HG03095 (cell line): Measurements from ENCODE around the gene HBB.

Experiments used
- ATAC-seq: cut with Tn5 transposase; IDR thresholded peaks from one replicate; pipeline ENCODE4 v1.9.1; 2021; ENCODE audit warnings: moderate library complexity; ENCODE audit not compliant: unreplicated experiment

The HBB gene

DNA sequence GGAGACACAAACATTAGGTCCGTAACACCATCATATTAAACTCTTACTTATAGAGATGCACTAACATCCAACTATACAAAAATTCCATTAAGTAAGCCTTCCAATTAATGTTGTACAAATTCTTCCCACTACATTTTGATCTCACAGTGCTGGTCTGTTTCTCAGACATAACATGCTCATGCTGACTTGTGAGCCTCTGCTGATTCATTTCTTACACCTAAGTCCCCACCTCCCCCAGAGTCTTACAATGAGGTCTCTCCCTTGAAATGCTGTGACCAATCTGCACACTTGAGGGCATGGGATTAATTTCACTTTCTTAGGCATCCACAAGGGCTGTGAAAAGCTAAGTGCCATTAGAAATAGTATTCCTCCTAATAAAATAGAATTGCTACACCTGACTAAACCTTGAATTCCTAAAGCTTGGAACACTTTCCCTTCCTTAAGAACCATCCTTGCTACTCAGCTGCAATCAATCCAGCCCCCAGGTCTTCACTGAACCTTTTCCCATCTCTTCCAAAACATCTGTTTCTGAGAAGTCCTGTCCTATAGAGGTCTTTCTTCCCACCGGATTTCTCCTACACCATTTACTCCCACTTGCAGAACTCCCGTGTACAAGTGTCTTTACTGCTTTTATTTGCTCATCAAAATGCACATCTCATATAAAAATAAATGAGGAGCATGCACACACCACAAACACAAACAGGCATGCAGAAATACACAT lies 20.8 kb upstream of the HBB start:
- ATAC-seq: no peak

DNA sequence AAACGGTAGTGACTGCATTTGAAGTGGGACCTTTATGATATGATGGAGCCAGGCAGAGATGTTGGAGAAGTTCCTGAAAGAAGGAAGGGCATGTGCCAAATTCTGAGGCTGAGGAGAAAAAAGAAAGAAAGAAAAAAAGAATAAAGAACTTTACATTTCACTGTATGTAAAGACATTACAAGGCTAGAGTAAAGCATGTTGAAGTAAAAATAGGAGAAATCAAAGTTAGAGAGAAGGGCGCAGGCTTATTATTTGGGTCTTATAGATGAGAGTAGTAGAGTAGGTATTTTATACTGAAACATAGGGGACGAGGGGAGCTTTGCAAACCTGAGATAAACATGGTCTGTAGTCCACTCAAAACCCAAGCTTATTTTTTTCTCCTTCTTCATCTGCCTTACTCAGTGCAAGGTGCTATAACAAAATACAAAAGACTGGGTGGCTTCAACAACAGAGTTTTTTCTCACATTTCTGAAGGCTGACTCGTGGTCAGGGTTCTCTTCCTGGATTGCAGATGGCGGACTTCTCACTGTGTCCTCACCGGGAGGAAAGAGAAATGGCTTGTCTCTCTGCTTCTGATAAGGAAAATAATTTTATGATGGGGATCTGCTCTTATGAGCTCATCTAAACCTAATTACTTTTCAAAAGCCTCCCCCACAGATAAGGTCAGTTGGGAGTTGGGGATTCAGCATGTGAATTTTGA lies 20.1 kb upstream of the HBB start:
- no peak for ATAC-seq

GRCh38 chr11:5245155-5245554 lies 18.3 kb upstream of the HBB start:
- no peak for ATAC-seq

DNA sequence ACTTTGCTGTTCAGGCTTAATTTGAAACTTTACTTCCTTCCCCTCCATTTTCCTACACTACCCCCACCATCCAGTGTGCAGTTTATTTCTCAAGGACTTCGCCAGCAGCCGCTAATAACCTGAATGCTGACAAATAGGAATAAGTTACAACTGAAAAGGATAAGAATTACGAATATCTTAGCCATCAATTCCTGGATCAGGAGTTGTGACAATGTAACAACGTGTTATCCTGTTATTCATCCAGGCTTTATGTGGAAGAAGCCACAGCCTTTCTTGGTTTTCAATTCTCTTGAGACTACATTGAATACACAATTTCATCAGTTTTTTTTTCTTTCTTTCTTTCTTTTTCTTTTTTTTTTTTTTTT lies 16.9 kb upstream of the HBB start:
- ATAC-seq: no peak

GRCh38 chr11:5242933-5243815 lies 16.3 kb upstream of the HBB start:
- no peak for ATAC-seq

DNA sequence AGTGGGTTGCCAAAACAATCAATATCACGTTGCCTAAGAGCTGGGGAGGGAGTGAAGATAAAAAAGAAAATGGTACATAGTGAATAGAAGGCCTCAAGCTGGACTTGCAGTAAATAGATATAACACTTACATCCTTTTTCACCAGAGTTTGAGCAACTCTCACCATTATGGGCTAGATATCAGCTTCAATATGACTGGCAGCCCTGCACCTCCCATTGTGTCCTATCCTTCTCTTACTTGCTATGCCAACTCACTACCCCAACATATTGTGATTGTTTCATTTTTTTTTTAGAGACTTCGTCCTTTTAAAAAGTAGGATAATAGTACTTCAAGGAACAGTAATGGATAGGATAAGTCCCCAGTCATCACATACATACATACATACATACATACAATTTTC lies 15.3 kb upstream of the HBB start:
- ATAC-seq: no peak

DNA sequence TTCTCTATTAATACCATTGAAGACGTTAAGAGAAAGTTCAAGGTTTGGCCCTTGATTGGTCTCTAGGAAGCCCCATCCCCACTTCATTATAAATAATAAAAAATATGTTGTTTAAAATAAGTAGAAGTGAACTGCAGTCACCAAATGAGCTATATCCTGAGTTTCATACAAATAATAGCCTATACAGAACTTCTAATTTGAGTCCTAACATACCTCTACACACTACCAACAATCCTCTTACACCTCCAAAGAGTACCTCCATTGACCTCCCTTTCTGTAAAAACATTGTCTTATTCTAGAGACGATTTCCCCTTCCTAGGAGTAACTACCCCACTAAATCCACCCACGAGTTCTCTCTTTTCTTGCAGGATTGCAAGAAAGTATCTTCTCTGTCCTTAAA lies 14.6 kb upstream of the HBB start:
- ATAC-seq: no peak

- no peak for ATAC-seq
These were observed 13.6 kb upstream of the HBB start for GRCh38 chr11:5240458-5240857.

DNA sequence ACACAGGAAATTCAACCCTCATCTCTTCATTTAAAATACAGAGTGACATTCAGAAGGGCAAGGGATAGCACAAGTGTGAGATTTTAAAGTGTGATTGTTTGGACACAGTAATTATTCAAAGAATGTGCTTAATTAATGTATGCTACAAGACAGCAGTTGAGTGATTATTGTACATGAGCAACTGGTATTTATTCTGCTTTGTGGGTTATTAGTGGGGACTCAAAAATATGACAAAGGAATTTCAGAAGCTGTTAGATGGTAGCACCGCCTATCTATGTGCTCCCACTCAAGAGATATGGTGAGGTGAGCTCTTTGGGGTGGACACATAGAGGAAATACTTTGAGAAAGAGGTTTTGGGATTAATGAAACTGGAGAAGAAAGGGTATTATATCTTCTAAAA lies 13.2 kb upstream of the HBB start:
- no peak for ATAC-seq

DNA sequence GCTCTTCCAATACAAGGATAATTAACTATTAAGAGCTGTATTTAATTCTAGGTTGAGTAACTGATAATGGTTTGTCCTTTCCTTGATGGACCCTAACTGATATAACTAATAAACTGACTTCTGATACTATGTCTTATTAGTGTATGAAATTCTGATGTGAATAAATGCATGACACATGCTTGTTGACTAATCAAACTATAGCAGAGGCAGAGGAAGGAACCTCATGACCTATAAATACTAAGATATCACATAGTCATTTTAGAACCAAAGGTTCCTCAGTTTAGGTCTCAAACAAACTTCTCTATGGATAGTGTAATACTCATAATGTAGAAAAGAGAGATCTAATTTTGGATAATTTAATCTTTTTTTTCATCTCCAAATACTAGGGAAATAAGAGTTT lies 12.2 kb upstream of the HBB start:
- ATAC-seq: no peak

GRCh38 chr11:5238486-5238885 lies 11.6 kb upstream of the HBB start:
- no peak for ATAC-seq

- no peak for ATAC-seq
These were observed 10.5 kb upstream of the HBB start for GRCh38 chr11:5237420-5237819.

- no peak for ATAC-seq
These were observed 8.7 kb upstream of the HBB start for GRCh38 chr11:5235364-5236095.

DNA sequence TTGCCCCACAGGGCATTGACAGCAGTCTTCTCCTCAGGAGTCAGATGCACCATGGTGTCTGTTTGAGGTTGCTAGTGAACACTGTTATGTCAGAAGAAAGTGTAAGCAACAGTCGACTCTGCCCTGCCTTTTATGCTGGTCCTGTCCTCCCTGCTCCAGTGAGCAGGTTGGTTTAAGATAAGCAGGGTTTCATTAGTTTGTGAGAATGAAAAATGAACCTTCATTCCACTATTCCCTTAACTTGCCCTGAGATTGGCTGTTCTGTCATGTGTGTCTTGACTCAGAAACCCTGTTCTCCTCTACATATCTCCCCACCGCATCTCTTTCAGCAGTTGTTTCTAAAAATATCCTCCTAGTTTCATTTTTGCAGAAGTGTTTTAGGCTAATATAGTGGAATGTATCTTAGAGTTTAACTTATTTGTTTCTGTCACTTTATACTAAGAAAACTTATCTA lies 7.5 kb upstream of the HBB start, which contains the start of gene HBD:
HBD (minus strand) TSS at position 103 of the 454 bp plus-strand sequence; CDS start at position 53, 50 bp downstream.
- peak; percentile 67 for ATAC-seq

GRCh38 chr11:5233307-5233706 lies 6.4 kb upstream of the HBB start:
- no peak for ATAC-seq

GRCh38 chr11:5232821-5233220 lies 6.0 kb upstream of the HBB start:
- ATAC-seq: no peak

- no peak for ATAC-seq
These were observed 5.3 kb upstream of the HBB start for GRCh38 chr11:5232176-5232575.

- no peak for ATAC-seq
These were observed 4.2 kb upstream of the HBB start for GRCh38 chr11:5231111-5231510.

- no peak for ATAC-seq
These were observed 3.4 kb upstream of the HBB start for GRCh38 chr11:5230266-5230665.

GRCh38 chr11:5229796-5230195 lies 2.9 kb upstream of the HBB start:
- no peak for ATAC-seq

DNA sequence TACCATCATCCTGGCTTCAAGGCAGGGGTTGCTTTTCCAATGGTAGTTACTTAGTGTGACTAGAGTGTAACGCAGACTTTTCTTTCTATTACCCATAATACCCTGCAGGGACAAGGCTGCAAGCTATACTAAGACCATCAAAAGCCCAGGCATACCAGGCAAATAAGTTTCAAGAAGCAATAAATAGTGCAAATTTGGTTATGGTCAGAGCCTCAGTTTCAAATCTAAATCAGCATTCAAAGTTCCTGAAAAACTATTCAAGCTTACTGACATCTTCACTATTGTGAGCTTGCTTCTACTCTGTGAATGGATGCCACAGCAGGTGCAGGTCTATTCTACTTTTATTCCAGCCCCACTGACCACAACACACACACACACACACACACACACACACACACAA lies 2.5 kb upstream of the HBB start:
- no peak for ATAC-seq
